Skin epidermis (tissue), 12 donors: ENCODE results near the gene DRC1.

Source experiments
- H3K27ac ChIP-seq, 21 experiments: fragments of 200-600 bp; sonication (generic) in 11 of 21; one replicate each; pipeline ENCODE4 v1.5.0; 2020; ENCODE audit warnings: mild to moderate bottlenecking in 3 of 21, inconsistent platforms in 2 of 21, moderate library complexity in 2 of 21
- H3K4me3 ChIP-seq, 7 experiments: fragments of 200-600 bp; sonication (generic) in 2 of 7; one replicate each; pipeline ENCODE4 v1.5.0; 2020; ENCODE audit warnings: inconsistent platforms in 2 of 7, mild to moderate bottlenecking in 2 of 7, moderate library complexity in 1 of 7

The DRC1 gene

DNA sequence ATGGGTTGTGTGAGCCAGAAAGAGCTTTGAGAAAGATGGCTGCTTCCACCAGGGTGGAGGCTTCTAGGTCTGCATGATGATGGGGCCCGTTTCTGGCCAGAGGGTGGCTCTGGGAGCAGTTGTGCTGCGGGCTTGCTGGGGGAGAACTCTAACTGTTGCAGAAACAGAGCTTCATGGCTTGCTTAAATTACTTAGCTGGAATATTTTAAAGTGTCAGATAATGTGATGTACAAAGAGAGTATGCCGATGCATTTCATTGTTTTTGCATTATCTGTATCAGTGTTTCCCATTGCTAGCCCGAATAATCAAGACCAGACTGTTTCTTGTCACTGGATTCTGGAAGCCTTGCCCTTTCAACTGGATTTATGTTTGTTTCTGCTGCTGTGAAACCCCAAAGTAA, 6.3 kb upstream of the DRC1 start:
- no peak overlapping the region for H3K27ac ChIP-seq

DNA sequence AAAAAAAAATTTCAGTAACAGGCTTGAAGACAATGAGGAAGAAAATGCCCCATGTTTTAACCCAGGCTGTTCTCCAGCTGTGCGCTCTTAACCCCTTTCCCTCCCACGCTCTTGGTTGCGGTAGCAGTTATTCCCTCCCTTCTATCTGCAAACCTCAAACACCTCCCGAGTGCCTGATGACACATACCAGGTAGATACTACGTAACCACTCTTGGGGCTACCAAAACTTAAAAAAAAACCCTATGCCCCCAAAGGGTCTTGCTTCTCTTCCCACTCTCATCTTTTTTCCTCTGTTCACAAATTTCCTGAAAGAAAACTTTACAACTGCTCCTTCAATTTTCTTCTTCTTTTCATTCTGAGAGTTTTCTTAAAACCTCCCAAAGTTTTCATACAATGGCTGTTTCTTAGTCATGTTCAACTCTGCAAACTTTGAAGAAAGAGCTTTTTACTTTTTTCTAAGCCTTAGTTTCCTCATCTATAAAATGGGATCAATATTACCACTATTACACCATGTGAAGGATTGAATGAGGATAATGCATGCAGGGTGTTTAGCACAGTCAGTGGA, 4.9 kb upstream of the DRC1 start:
- Histone ChIP-seq H3K27ac (no peak overlapping the region), H3K4me3 (no peak overlapping the region)

More for the DNA sequence above, 6.3 kb upstream of the DRC1 start:
- H3K4me3 ChIP-seq = no peak overlapping the region

DNA sequence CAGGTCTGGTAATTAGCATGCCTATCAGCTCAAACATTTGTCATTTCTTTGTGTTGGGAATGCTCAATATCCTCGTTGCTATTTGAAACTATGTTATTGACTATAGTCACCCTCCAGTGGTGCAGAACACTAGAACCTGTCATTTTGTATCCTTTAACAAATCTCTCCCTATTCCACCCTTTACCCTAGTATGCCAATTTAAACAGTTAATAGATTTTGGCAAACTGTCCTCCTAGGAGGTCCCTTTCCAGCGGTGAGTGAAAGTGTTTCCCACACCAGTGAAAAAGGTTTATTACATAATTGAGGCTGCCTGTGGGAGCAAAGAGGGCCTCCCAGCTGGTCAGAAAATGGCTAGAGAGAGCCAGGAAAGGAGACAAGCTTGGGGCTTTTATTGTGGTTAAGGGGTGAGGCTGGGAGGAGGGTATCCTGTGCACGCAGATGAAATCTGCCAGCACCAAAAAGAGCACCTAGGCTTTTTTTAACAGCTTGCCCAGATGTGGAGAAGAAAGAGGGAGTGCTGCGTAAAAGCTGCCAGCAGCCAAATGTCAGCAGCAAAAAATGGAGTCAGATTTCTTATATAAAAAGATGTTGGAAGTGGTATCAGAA, 1.8 kb upstream of the DRC1 start:
- no peak overlapping the region for H3K27ac ChIP-seq

DNA sequence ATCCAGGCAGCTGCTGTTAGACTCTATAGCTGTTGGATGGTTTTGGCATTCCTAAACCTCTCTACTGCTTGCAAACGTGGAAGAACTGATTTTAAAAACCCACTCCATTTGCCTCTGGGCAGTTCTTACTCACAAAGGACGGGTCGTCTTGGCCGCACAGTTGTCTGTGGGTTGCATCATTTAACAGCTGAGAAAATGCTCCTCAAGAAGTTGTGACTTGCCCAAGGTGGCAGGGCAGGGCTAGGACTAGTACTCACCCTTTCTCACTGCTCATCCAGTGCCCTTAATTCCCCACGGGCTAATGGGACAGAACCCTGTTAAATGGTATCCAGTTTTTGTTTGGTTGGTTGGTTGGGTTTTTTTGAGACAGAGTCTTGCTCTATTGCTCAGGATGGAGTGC, 997 bp upstream of the DRC1 start:
- Histone ChIP-seq H3K27ac (no peak overlapping the region), H3K4me3 (no peak overlapping the region)

More for the DNA sequence above, 1.8 kb upstream of the DRC1 start:
- H3K4me3 ChIP-seq = no peak overlapping the region

DNA sequence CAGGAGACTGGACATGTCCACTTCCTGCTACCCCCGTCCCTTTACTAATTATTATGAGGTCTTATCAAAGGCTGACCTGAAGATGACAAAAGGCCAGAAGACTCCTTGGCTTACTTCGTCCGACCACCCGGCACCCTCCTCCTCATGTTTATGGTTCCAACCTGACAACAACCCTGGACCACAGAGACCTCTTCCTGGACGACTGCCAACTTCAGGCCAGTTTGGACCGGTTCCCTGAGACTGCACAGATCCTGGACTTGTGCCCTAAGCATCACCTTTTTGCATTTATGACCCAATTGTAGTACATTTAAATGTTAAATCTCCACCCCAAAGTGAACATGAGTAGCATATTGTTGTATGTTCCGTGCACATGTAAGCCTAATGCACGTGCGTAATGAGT, 5.8 kb downstream of the DRC1 start:
- no peak overlapping the region for H3K4me3 ChIP-seq
- no peak overlapping the region for H3K27ac ChIP-seq

DNA sequence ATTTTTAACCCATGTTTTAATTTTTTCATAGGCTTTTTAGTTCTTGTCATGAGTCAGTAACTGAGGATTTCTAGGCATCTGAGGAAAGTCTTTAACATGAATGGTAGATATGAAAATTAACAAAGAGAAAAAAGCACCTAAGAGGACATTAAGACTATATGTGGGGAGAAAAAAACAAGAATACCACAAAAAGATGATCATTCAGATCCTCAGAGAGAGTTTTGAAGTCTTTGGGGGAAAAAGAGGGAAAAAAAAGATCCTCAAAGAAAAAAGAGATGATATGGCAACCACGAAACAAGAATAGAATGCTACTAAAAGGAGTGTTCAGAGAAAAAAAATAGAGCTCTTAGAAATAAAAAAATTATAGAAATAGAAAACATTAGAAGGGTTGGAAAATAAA, 8.1 kb downstream of the DRC1 start:
- H3K4me3 ChIP-seq = no peak overlapping the region

DNA sequence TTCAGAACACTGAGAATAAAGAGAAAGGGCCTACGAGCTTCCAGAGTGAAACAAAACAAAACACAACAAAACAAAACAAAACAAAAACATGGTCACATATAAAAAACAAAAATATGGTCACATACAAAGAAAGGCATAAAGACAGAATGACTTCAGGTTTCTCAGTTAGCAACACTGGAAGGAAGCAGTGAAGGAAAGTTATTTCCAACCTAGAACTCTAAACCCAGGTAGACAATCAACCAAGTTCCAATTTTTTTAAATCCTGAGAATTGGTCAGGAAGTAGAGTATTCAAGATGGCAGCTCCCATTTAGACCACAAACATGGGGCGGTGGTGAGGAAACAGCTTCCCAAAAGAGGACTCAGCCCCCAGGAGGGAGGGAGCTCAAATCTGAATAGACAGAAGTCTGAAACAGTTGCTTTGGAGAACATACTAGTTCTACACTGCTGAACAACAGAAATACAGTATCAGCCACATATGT, 9.1 kb downstream of the DRC1 start:
- H3K4me3 ChIP-seq = no peak overlapping the region
- H3K27ac ChIP-seq = no peak overlapping the region

More for the DNA sequence above, 8.1 kb downstream of the DRC1 start:
- H3K27ac ChIP-seq = no peak overlapping the region

DNA sequence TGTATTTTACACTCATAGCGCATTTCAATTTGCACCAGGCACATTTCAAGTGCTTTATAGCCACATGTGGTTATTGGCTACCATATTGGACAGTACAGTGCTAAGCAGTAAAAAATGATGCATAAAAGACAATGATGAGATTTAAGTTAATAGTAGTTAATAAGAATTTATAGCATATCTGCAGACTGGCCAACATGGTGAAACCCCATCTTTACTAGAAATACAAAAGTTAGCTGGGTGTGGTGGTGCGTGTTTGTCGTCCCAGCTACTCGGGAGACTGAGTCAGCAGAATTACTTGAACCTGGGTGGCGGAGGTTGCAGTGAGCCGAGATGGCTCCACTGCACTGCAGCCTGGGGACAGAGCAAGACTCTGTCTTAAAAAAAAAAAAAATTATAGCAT, 9.7 kb downstream of the DRC1 start:
- Histone ChIP-seq H3K4me3 (no peak overlapping the region), H3K27ac (no peak overlapping the region)

DNA sequence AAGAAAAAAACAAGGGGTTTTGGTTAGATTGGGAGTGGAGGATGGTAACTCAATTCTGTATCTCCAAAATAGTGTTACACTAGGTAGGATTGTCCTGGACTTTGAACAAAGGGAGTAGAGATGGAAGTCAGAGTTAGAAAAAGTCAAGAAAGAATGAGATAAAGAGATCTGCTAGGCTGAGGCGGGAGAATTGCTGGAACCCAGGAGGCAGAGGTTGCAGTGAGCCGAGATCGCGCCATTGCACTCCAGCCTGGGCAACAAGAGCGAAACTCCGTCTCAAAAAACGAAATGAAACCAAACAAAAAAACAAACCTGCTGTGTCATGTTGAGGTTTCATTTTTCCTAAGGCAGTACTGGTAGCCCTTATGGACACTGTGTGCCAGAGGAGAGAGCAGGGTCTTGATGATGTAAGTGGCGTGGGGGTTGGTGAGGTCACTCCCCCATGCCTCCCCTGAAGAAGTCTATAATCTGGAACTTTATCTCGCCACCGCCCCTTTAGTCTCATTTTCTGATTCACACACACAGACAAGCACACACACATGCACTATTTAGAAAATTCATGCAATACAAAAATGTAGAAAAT, 10.5 kb downstream of the DRC1 start:
- H3K27ac ChIP-seq = peak overlapping the region in 4 of 21 experiments; percentile 10 to 59 (median 42)
- peak overlapping the region in 3 of 7 experiments; percentile 6 to 22 (median 7) for H3K4me3 ChIP-seq

DNA sequence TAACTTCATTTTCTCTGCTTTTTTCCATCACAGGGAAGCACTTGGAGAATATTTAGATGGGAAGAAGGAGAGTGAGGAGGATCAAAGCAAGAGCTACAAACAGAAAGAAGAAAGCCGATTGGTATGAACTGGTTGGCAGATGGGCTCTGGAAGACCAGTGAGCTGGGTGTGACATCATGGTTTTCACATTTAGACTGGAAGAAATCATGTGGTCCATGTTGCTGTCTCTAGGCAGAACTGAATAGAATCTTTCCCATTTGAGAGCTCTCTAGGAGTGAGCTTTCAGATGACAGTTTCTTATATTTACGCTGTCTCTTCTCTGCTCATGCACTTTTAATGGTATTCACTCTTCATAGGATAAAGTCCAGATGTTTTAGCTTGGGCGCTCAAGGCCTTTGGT, 12.6 kb downstream of the DRC1 start:
- H3K27ac ChIP-seq = no peak overlapping the region
- H3K4me3 ChIP-seq = no peak overlapping the region

DNA sequence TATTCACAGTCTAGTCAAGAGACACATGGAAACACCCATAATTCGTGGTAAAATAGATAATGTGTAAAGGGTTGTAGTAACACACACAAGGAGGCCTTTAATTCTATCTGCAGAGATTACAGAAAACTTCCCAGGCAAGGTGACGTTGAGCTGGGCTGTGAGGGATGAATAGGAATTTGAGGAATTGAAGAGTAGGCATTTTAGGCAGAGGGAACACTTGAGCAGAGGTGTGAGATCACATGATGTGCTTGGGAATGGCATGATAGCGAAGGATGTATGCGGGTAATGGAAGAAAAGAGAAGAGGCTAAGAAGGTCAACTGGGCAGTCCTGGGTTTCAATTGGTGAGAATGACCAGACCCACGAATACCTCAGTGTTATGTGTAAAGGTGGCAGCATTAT, 20.2 kb downstream of the DRC1 start:
- H3K27ac ChIP-seq = no peak overlapping the region
- no peak overlapping the region for H3K4me3 ChIP-seq

DNA sequence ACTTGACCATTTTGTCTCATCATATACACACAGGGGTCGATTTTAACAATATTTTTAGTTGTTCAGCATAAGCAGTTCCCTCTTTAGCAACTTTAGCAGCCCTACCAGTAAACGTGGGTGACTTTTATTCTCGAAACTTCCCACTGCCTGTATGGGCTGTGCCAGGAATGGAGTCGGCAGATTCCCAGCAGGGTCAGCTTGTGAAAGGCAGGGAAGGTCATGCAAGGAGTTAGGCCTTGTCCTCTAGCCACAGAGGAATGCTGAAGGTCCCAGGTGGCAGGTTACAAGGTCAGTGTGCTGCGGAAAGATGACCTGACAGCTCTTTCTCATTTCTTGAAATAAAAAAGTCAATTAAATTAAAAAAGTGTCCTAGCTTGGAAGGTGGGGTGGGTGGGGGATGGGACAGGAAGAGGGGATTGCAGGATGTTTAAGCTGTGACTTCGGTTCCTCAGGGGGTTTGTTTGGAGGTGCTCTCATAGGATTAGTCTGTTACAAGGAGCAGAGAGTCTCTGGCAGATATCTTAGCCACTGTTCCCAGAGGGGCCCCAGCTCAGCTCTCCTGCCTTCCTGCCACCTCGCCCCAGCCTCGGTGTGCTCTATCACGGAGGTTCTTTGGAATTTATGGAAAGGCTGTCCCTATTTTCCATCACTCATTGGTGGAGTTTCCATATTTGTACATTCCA, 21.4 kb downstream of the DRC1 start:
- Histone ChIP-seq H3K27ac (no peak overlapping the region), H3K4me3 (no peak overlapping the region)

DNA sequence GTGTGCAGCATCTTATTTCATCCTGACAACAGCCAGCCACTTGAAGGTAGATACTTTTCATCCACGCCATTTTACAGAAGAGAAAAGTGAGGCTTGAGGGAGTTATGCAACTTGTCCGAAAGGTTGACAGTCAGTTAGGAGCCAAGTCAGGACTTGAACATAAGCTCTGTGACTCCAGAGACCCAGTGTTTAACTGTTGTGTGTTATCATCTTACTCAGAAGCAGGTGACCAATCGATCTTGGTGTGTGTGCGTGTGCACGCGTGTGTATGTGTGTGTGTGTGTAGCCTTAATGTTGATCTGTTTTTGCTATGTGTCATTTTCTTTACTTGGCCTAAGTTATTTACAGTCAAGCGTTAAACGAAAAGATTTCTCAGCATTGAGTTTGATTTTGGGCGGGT, 22.0 kb downstream of the DRC1 start:
- Histone ChIP-seq H3K4me3 (no peak overlapping the region), H3K27ac (no peak overlapping the region)

DNA sequence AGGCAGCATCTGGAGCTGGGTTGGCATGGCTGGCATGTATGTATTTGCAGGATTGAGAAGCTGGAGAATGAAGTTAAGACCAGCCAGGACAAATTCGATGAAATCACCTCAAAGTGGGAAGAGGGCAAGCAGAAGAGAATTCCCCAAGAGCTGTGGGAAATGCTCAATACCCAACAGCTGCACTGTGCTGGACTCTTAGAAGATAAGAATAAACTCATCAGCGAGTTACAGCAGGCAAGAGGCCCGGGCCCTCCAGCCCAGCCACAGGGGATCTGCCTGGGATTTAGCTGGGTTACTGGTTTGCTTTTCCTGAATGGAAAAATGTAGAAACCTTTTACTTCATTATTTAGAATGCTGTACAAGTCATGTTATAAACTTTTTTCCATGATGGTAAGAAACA, 22.5 kb downstream of the DRC1 start:
- H3K27ac ChIP-seq = no peak overlapping the region
- H3K4me3 ChIP-seq = no peak overlapping the region

DNA sequence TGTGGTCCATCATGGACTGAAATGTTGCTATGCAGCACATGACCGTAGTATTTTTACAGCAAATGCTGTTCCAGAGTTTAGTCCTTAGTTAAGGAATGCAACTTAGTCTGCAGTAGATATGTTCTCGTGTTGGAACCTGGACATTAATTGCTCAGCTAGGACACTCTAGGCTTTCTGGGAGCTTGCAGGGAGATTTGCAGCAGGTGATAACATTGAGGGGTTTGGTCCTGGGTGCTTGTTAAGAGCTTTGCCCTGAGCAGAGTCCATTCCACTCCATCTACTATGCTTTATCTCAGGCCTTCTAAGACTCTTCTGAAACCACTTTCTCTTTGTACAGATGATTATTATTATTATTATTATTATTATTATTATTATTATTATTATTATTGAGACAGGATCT, 27.1 kb downstream of the DRC1 start:
- no peak overlapping the region for H3K27ac ChIP-seq
- no peak overlapping the region for H3K4me3 ChIP-seq

DNA sequence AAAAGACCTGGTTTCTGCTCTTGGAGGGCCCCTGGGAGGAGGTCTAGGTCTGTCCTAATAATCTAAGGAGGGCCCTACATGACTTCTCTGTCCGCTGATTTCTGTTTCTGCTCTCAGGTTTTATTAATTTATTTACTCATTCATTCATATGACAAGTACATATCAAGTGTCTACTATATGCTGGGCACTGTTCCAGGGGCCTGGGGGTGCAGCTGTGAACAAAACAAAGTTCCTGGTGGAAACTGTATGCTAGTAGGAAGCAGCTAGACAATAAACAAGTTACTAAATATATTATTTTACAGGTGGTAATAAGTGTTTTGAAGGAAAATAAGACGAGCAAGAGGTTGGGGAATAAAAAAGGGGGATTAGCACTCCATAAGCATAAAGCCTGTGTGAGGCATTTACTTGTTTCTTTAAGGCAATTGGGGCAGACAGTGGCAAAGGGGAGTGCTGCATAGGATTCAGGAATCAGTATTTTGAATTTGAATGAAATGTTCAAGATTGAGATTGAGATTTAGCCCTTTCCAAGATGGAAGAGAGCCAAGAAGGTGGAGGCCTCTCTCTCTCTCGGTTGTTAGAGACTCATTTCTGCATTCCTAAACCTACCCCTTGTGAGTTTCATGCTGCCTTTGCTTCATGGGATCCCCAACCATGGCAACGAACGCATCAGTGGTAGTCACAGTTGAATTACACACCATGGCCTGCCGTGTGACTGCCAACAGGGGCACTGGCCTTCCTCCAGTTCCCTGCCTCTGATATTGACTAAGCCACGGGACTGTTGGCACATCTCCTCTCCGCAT, 28.3 kb downstream of the DRC1 start:
- no peak overlapping the region for H3K27ac ChIP-seq
- H3K4me3 ChIP-seq = no peak overlapping the region

DNA sequence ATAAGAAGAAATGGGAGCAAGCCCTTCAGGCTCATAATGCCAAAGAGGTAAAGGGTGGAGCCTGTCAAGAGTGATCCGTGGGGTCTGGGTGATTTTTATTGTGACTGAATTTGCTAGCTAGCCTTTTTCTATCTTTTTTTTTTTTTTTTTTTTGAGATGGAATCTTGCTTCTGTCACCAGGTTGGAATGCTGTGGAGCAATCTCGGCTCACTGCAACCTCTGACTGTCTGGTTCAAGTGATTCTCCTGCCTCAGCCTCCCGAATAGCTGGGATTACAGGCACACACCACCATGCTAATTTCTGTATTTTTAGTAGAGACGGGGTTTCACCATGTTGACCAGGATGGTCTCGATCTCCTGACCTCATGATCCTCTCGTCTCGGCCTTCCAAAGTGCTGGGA, 29.1 kb downstream of the DRC1 start:
- no peak overlapping the region for H3K27ac ChIP-seq
- H3K4me3 ChIP-seq = no peak overlapping the region

DNA sequence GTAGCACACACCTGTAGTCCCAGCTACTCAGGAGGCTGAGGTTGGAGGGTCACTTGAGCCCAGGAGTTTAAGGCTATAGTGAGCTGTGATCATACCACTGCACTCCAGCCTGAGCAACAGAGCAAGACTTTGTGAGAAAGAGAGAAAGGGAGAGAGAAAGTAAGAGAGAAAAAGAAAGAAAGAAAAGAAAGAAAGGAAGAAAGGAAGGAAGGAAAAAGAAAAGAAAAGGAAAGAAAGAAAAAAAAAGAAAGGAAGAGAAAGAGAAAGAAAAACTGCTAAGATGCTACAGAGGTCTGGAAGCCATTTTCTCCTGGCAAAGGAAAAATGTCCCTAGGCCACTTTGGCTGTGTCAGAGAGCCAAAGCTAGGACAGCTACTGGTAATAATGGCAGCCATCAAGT, 30.6 kb downstream of the DRC1 start:
- H3K4me3 ChIP-seq = no peak overlapping the region

DNA sequence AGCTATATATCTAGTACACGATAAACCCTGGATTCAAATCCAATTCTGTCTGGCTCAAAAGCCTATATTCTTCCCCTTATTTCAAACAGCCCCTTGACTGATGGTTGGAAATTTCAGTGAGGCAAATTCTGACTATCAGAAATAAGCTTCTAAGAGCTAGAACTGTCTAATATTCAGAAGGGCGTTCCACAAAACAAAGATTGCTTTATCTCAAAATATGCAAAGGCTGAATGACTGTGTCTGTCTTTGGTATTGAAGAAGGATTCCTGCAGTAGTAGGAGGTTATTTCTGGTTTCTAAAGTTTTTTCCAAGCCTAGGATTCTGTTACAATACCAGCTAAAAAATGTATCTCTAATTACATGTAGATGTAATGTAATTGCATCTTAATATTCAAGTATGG, 31.1 kb downstream of the DRC1 start:
- Histone ChIP-seq H3K4me3 (no peak overlapping the region), H3K27ac (no peak overlapping the region)

More for the DNA sequence above, 30.6 kb downstream of the DRC1 start:
- H3K27ac ChIP-seq = no peak overlapping the region

DNA sequence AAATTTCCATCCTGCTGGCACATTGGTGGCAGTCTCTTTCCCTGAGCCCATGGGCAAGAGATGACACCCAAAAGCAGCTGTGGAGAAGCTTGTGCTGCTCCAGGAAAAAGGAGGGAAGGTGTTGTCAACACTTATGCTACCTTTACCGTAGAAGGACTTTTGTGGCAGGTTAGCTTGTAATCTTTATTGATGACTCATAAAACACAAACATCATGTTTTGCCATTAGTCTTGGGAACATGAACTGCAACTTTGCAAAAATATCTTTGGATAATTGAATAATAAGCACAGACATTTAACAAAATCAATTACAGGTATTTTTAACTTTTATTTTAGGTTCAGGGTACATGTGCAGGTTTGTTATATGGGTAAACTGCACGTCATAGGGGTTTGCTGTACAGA, 33.4 kb downstream of the DRC1 start:
- H3K27ac ChIP-seq = no peak overlapping the region
- H3K4me3 ChIP-seq = no peak overlapping the region
